Activated effector memory CD4-positive, alpha-beta T cell treated with anti-CD3 and anti-CD28 coated beads, Interleukin-2, amount 50 U/mL, for 16 hours (primary cell): Measurements from ENCODE around the gene IRX6.

Experiments
- DNase-seq: peaks from one replicate; pipeline ENCODE4 v3.0.0-alpha.2; 2020

IRX6 gene

DNA sequence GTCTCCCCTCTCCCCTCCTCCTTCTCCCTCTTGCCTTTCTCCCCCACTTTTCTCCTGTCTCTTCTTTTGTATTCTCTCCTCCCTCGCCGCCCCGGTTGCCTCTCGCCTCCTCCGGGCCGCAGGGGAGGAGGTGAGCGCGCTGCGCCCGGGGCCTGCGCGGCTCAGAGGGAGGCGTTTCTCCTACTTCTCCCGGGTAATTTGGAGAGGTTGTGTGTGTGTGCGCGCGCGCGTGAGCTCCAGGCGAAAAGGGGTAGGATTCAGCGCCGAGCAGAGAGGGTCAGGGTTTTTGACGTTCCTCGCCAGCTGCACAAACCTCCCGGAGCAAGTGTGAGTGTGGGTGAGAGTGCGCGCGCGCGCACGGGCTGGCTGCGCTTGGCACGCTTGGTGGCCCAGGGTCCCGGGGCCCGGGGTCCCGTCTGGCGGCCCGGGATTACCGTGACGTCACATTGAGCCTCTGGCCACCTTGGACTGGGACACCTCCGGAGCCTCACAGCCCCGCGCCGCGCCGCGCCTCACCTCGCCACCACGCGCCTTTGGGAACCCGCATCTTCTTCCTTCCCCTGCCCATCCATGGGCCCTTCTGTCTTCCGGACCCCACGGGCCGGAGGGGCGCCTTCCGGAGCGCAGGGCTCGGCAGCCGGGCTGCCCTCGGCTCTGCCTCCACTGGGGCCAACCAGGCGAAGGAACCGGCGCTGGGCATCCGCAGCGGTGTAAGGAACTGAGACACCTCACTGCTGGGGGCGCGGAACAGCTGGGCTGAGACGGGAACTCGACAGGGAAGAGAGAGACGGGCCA lies 479 bp downstream of the IRX6 start:
- no peak for DNase-seq

DNA sequence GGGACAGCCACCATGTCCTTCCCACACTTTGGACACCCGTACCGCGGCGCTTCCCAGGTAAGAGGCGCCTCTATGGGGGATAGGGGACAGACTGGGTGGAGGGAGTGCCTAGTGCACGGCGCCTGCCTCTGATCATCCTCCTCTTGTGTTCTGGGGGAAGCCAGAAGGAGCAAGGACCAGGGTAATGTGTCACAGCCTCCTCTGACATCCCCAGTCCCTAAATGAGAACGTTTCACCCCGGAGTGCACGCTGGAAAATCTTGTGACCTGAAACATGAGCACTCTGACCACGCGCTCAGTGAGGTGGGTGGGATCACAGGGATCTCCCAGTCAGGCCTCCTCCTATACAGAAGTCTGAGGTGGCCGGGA lies 1.1 kb downstream of the IRX6 start:
- DNase-seq = no peak

DNA sequence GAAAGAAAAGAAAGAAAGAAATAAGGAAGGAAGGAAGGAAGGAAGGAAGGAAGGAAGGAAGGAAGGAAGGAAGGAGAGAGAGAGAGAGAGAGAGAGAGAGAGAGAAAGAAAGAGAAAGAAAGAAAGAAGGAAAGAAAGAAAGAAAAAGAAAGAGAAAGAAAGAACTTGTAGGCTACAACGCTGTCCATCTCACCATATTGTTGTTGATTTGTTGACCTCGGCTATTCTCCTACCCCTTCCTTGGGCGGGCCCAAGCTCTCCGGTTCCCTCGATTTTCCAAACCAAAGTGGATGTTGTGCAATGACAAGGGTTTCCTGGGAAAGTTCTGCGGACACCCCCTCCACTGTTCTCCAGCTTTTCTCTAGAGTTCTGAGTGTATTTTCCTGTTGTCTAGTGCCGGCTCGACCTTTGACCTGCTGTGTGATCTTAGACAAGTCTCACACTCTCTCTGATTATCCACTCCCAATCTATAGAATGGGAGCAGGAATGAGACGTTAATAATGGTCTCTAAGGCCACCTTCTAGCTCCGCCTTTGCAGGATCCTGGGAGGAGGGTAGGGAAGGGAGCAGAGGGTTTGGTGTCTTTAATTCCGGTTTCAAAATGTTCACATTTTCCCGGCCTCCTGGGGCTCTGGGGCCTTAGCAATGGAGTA lies 1.6 kb downstream of the IRX6 start:
- no peak for DNase-seq

DNA sequence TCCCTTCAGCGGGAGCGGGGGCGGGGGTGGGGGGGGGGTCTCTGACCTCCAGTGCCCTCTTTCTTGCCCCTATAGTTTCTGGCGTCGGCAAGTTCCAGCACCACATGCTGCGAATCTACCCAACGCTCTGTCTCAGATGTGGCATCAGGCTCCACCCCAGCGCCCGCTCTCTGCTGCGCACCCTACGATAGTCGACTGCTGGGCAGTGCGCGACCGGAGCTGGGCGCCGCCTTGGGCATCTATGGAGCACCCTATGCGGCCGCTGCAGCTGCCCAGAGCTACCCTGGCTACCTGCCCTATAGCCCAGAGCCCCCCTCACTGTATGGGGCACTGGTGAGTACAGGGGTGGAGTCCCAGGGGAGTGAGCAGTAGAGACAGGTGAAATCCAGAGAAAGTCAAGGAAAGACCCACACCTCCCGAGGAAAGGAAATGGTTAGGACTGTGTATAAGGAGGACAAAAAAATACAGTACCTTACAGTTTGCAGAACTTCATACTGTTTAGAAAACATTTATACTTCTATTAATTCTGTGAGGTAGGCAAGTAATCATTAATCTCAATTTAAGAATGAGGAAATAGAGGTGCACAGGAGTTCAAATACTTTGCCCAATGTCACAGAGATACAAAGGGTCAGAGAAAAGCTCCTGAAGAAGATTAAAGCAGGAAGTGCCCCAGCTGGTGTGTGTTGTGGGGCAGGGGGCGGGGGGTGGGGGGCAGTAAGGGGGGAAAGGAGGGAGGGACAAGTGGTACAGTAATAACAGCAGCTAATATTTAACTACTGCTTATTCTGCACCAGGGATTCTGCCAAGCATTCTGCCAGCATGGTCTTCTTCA lies 2.5 kb downstream of the IRX6 start:
- DNase-seq = no peak

DNA sequence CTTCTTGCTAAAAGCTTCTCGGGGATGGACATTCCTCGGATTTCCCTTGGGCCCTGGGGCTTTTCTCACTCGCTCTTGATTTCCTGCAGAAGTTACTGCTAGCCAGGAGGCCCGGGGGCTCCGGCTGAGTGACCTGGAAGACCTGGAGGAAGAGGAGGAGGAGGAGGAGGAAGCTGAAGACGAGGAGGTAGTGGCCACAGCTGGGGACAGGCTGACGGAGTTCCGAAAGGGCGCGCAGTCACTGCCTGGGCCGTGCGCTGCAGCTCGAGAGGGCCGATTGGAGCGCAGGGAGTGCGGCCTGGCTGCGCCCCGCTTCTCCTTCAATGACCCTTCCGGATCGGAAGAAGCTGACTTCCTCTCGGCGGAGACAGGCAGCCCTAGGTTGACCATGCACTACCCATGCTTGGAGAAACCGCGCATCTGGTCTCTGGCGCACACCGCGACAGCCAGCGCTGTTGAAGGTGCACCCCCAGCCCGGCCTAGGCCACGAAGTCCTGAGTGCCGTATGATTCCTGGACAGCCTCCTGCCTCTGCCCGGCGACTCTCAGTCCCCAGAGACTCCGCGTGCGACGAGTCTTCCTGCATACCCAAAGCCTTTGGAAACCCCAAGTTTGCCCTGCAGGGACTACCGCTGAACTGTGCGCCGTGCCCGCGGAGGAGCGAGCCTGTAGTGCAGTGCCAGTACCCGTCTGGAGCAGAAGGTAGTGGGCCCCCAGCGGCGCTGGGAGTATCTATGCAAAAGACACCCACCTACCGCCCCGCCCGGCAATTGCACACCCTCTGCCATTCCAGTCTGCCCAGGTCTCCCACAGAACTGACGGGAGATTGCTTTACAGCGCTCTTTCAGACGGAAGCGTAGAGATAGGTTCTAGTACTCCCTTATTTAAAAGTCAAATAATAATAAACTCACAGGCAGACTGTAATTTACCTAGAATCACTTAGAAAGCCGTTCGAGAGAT lies 4.9 kb downstream of the IRX6 start:
- DNase-seq = no peak

DNA sequence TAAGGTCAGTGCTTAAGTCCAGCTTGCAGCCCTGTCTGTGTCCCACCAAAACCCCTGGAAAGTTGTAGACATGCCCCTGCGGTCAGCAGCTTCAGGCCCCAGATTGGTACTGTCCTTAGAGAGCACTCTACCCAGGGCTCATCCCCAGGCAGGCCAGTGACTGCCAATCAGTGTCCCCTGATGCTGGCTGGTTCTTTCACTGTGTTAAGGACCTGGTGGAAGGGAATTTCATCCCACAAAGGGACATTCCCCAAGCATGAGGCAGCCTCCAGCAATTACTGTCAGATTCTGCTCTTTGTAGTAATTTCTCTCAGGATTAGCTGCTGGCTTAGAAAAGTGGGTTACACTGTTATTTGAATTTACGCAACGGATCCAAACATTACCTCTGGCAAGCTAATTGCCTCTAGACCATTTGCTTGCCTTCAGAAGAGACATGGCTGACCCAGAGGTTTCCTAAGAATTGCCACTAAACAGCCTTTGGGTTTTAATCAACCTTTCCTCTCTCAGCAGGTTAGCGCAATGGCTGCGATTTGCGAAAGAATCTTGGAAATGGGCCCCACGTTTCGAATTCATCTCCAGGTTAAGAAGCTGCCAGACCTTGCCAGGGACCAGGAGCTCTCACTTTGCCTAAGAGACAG lies 5.9 kb downstream of the IRX6 start:
- no peak for DNase-seq

DNA sequence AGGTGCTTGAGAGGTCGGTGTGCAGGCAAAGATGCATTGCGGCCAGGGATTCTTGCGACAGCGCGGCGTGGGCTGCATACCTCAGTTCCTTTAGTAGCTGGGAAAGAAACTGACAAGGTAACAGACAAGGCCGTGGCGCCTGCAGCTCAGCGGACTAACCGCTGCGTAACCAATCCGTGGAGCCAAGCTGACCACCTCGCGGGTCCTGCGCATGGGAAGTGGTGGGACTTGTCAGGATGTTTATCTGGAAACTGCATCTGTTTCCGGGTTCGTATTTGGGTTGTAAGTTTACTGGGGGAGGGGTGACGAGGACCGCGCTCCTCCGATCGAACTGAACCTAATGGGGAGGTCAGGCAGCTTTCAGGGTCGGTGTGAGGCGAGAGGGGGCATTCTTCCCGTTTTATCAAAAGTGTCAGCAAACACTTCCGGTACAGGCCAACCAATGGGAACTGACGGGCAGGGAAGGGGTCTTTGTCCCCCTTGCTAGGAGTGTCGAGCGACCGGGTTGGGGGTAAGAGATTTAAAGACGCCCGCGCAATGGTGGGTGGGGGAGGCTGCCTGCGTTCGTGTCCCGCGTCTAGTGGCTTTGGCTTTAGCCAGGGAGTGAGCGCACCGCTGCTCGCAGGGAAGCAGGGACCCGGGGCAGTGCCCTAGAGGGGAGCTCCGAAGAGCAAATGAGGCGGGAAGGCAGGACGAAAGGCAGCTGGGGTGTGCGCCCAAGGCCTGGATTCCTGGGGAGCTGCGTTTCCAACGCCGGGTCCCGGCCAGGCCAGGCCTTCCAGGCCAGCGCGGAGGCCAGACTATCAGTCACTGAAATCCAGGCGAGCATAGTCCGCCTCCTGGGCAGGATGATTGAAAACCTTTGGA lies 7.0 kb downstream of the IRX6 start:
- DNase-seq = no peak

DNA sequence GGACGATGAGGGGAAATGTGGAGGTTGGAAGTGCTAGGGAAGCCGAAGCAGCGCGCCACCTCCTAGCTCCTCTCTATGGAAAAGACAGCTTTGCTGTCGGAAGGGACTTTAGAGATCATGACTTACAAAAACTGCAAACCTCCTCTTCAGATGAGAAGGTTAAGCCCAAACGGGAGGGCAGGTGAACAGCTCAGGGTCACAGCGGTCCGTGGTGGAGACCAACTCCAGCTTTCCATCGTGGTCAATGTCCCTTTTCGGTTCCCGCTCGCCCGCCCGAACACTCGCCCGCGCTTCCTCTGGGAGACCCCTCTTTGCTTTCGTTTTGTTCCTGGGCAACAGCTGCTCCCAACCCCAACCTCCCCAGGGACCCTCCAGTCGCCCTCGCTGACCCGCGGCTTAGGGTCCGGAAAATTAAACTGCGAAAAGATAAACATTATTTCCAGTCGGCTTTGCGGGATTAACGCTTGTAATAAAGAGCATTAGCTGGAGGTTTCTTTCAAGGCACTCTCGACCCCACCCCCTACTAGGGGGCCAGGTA lies 7.7 kb downstream of the IRX6 start:
- no peak for DNase-seq

DNA sequence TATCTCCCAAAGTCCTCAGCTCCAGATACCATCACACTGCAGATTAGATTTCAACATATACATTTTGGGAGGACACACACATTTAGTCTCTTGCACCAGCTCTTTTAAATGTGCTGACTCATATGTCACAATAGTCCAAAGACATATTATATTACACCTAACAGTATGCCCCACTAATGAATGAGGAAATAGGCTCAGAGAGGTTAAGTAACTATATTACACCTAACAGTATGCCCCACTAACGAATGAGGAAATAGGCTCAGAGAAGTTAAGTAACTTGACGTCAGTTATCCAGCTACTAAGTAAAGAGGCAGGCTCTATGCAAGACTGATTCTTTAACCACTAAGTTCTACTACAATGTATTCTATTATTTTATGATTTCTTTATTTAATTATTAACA lies 9.7 kb downstream of the IRX6 start:
- DNase-seq = no peak

DNA sequence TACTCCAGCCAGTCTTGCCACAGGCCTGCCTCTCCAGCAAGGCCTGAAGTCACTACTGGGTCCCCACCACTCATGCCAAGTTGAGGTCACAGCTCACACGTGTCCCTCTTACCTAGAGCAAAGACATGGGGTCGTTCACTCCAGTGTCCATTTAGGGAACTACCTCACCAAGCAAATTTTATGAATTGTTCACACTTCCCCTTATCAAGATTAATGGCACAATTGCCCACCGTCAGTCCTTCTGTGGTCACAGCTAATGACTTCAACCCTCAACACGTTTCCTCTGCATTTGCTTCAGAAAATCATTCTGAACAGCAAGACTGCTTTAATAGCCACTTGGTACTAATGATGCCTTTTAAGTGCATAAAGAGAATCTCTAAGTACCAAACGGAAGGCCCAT lies 14.6 kb downstream of the IRX6 start:
- DNase-seq = no peak

DNA sequence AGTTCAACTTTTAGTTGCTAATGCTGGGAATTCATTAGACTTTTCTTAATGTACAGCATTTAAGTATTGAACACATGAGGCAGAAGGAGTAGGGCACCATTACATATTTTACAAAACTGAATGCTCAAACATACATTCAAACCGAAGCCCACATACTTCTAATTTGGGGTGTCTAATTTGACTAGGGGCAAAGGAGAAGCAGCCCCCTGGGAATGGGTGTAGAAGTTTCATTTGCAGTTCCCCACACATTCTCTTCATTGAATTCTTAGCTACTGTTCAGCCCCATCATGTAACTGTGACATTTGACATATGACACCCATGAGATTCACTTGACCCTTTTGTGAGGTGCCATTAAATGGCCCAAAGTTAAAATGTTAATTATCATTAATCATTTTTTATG lies 16.4 kb downstream of the IRX6 start:
- DNase-seq = no peak

DNA sequence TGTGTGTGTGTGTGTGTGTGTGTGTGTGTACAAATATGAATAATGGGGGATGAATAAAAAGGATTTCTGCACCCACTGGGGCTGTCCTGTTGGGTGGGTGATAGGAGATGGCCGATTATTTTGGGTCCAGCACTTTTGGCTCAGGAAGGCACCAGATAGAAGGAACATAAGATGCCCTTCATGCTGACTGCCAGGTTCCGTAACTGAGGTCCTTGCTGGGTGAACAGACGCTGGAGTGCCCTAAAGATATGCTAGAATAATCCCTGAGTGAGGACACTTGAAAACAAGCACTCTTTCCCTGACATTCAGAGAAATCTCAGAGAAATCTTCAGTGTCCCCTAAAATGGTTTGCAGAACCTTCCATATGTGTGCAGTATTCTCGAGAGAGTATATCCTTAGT lies 17.7 kb downstream of the IRX6 start:
- no peak for DNase-seq

DNA sequence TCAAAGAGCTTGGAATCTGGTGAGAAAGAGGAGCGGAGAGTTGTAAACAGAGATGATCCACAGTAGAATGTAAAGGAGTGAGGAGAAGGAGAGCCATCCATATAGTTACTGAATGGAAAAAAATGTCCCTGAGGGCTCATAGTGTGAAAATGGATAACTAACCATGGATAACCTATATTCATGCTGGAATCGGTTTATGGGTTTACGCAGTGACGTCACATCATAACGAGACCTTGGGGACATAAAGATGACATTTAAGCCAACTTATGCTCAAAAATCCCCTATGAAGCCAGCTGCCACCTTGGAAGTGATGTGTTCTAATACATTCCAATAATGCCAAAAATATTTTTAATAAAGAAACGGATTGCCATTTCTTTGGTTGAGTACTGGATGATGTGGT lies 22.5 kb downstream of the IRX6 start:
- DNase-seq = no peak

DNA sequence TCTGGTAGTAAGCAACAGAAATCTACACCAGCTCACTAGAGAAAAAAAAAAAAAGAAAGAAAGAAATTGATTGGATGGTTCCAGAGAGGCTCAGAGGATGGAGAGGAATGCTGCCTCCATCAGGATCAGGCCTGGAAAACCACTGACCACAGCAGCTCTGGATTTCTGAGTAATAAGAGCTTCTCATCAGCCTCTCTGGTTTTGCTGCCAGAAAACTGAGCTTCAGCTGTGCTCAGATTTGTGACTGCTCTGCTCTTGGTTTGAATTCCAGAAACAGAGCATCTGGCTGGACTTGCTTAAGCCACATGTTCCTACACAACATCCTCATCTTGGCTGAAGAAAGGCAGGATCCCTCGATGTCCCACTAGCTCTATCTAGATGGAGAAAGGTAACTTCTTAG lies 25.9 kb downstream of the IRX6 start:
- DNase-seq = no peak

DNA sequence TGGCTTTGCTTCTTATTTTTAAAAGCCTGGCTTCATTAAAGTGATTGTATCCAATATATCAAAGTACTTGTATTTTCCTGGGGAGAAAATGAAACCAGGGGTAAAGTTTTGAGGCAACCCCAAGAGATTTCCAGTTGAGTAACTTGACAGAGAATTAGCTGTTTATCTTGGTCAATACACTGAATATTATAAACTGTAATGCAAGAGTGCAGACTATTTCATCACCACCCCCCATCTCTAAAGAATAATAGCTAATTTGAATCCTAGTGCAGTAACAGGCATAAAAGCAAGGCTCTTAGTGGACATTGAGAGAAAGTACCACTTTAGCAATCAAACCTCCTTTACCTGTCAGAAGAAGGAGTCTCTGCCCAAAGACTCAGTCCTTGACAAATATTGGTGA lies 27.0 kb downstream of the IRX6 start:
- no peak for DNase-seq

DNA sequence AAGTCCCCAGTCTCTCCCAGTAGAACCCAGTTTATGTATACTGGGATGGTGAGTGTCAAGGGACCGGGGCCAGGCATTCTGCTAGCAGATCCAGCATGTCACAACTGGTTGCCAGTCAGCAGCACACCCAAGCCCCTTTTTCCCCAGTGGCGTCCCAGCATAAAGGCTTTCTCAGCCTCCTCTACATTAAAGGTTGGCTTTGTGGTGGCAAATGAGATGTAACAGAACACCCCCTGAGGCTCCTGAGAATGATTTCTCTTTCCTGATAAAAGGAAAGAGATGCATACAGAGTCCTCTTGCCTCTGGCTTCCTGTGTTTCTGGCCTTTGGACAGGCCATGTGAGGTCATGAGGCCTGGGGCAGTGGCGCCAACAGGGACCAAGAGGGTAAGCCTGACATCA lies 27.9 kb downstream of the IRX6 start:
- no peak for DNase-seq

DNA sequence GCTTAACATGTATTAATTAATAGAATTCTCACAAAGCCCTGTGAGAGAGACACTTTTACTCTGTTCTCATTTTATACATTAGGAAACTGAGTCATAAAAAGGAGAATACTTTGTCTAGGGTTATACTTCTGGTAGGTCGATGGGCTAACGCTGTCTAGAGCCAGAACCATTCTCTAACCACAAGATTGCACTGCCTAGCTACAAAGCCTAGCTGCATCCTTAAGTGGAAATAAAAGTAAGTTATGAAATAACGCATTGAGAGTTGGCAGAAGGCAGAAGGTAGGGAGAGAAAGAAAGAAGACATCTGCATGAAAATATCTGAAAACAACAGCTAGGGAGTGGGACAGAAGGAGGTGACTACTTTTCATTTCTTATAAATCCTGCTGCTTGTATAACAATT lies 33.2 kb downstream of the IRX6 start:
- no peak for DNase-seq

DNA sequence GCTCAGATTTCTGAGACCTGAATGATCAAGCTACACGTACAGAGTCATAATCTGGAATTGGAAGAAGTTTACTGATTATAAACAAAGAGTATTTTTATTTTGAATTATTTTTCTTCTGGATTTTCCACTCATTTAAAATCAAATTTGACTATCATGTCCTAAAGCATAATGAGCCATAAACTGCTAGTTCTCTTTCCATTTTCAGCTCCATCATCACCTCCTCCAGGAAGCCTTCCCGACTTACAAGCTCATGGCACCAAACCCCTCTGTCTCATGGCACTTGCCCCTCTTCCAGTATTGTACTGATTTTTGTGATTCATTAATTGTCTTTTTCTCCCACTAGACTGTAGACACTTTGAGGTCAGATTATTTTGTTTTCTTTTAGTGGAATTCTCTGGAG lies 35.9 kb downstream of the IRX6 start:
- DNase-seq = no peak

DNA sequence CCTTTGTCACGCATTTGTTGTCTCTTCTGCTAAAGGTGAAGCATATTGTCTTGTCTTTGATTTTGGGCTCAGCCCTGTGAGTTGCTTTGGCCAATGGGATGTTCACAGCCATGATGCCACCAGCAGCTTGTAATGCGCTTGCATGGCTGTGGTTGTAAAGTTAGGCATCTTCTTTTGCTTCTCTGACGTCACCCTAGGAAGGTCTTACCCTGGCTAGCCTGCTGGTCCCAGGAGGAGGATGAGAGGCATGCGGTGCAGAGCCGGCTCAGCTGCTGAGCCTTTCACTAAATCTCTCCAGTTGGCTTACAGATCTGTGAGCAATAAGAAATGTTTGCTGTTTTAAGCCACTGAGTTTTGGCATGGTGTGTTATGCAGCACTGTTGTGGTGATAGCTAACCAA lies 40.8 kb downstream of the IRX6 start:
- DNase-seq = no peak

DNA sequence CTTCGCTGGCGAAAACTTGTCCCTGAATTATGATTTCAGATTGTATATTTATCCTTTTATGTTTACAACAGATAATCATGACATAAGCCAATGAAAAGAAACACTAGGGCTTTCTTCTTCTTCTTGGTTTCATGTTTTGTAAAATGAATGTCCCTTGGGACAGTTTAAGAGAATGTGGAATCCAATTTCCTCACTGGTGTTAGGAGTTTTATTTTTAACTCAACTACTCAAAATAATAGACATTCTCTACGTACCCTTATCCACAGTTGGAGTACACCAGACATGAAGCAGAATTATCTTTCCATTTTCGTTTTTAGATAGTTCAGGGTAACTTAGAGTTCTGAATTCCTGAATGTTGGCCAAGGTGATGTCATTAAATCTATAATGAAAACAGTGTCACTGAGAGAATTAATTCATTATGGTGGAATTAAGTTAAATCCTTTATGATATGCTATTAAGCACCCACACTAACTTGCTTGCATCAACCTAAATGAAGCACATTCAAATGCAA lies 43.4 kb downstream of the IRX6 start:
- no peak for DNase-seq
